AG09309 (cell line): ENCODE data around the gene PTH2R.
"Not testable (repeated sequence)": the region's sequence is repeated elsewhere in the genome, so short reads cannot be mapped to it uniquely, and the experiment has no call there.

ENCODE experiments used
- DNase-seq: peaks from one replicate; pipeline ENCODE4 v3.0.0-alpha.2; 2010; ENCODE audit warnings: low read depth
- H3K4me3 ChIP-seq: 2 replicates; pipeline ENCODE4 v1.5.1; 2011; ENCODE audit warnings: mild to moderate bottlenecking, low read depth, low read length, moderate library complexity; ENCODE audit not compliant: control insufficient read depth
- TF ChIP-seq, protein P1 (sequence below): IDR thresholded peaks from 2 replicates; pipeline ENCODE4 v1.5.1; 2011; ENCODE audit warnings: mild to moderate bottlenecking, low read depth, low read length, inconsistent platforms; ENCODE audit not compliant: insufficient read depth, control insufficient read depth; ENCODE audit errors: missing control alignments

PTH2R gene

DNA sequence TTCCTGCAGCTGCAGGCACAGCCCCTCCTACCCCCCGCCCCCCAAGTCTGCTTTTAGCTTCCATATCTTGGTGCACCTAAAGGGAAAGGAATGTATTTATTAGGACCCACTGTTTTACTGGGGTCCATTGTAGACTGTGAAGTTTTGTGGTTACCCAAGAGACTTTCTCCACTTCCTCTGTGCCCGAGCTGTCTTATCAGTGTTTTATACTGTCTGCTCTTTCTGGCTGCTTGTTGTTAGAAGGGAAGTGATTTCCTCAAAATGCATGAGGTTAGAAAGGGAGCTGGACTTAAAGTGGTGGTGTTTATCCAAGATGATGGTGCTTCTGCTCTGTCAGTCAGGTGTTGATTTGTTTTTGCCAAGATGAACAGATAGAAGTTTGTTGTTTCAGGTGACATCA is 85.0 kb downstream of the PTH2R start:
- no peak overlapping the region for H3K4me3 ChIP-seq
- DNase-seq: no peak
- TF ChIP-seq, protein P1, sequence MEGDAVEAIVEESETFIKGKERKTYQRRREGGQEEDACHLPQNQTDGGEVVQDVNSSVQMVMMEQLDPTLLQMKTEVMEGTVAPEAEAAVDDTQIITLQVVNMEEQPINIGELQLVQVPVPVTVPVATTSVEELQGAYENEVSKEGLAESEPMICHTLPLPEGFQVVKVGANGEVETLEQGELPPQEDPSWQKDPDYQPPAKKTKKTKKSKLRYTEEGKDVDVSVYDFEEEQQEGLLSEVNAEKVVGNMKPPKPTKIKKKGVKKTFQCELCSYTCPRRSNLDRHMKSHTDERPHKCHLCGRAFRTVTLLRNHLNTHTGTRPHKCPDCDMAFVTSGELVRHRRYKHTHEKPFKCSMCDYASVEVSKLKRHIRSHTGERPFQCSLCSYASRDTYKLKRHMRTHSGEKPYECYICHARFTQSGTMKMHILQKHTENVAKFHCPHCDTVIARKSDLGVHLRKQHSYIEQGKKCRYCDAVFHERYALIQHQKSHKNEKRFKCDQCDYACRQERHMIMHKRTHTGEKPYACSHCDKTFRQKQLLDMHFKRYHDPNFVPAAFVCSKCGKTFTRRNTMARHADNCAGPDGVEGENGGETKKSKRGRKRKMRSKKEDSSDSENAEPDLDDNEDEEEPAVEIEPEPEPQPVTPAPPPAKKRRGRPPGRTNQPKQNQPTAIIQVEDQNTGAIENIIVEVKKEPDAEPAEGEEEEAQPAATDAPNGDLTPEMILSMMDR: no peak

DNA sequence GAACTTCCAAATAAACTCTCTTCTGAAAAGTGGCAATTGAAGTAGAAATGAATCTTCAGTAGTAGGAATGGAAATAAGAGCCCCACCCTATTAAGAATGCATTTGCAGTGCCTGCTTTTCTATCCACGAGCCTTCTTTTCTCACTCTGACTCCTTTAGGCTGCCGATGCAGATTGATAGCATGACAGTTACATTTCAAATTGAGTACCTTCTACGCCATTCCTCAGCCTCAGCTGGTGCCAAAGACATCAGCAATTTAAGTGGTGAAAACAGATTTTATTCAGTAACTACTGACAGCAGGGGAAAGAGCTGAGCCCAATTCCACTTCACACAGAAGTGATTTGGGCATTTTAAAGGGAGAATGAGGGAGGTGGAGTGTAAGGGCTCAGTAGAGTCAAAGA is 85.5 kb downstream of the PTH2R start:
- TF ChIP-seq, protein P1: no peak

DNA sequence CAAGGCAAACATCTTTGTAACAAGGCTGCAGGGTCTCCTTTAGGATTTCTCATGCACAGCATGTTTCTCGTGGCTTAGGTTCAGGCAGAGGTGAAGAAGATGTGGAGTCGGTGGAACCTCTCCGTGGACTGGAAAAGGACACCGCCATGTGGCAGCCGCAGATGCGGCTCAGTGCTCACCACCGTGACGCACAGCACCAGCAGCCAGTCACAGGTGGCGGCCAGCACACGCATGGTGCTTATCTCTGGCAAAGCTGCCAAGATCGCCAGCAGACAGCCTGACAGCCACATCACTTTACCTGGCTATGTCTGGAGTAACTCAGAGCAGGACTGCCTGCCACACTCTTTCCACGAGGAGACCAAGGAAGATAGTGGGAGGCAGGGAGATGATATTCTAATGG is 86.6 kb downstream of the PTH2R start:
- DNase-seq: no peak
- TF ChIP-seq, protein P1: no peak
- H3K4me3 ChIP-seq: no peak overlapping the region

More for the DNA sequence above, 85.5 kb downstream of the PTH2R start:
- no peak for DNase-seq
- no peak overlapping the region for H3K4me3 ChIP-seq

DNA sequence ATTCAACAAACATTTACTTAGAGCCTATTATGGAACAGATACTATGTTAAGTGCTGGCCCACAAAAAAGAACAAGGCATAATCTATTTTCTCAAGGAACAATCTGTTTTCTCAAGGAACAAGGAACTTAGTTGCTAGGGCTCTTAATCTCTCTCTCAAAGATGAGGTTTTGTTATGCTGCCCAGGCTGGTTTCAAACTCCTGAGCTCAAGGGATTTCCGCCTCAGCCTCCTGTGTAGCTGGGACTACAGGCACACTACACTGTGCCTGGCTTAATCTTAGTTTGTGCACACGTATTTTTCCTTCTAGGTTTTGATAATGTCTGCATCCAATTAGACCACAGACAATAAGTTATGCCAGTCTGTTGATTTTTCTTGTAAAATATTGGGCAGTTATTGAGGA is 89.5 kb downstream of the PTH2R start:
- no peak overlapping the region for H3K4me3 ChIP-seq
- TF ChIP-seq, protein P1: no peak
- DNase-seq: no peak

DNA sequence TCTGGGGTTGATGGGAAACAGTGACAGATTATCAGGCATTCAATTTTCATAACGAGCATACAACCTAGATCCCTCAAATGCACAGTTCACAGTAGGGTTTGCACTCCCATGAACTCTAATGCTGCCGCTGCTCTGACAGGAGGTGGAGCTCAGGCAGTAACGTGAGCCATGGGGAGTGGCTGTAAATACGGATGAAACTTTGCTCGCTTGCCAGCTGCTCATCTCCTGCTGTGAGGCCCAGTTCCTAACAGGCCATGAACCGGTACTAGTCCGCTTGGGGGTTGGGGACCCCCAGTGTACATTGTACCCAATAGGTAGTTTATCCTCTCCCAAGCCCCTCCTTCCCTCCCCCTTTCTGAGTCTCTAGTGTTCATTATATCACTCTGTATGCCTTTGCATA is 94.6 kb downstream of the PTH2R start:
- H3K4me3 ChIP-seq: no peak overlapping the region
- TF ChIP-seq, protein P1: no peak
- no peak for DNase-seq

DNA sequence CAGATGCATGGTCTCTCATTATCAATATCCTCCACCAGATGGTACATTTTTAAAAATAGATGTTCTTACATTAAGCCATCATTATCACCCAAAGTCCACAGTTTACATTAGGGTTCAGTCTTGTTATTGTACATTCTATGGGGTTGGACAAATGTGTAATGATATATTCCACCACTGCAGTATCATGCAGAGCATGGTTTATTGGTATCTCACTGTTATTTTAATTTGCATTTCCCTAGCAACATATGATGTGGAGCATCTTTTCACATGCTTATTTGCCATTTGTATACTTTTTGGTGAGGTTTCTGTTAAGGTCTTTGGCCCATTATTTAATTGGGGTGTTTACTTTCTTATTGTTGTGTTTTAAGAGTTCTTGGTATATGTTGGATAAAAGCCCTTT is 95.7 kb downstream of the PTH2R start:
- H3K4me3 ChIP-seq: no peak overlapping the region
- TF ChIP-seq, protein P1: no peak
- DNase-seq: no peak

DNA sequence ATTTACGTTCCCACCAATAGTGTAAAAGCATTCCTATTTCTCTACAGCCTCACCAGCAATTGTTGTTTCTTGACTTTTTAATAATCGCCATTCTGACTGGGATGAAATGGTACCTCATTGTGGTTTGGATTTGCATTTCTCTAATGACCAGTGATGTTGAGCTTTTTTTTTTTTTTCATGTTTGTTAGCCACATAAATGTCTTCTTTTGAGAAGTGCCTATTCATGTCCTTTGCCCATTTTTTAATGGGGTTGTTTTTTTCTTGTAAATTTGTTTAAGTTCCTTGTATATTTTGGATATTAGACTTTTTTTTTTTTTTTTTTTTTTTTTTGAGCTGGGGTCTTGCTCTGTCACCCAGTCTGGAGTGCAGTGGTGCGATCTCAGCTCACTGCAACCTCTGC is 98.8 kb downstream of the PTH2R start:
- not testable (repeated sequence) for DNase-seq, H3K4me3 ChIP-seq
